ENCODE measurements around the gene TTC12. TPM values are rescaled to one million over a fixed set of nuclear protein-coding genes. Genes with fewer than 3 reads are reported as not detected.

The TTC12 gene
- total and polyA plus RNA-seq, 9 donors = 8.1 to 32.5 (median 25.8) TPM

- no peak for TF ChIP-seq POLR2A (IDR thresholded peaks at IDR 0.05)
- TF ChIP-seq, protein P1, sequence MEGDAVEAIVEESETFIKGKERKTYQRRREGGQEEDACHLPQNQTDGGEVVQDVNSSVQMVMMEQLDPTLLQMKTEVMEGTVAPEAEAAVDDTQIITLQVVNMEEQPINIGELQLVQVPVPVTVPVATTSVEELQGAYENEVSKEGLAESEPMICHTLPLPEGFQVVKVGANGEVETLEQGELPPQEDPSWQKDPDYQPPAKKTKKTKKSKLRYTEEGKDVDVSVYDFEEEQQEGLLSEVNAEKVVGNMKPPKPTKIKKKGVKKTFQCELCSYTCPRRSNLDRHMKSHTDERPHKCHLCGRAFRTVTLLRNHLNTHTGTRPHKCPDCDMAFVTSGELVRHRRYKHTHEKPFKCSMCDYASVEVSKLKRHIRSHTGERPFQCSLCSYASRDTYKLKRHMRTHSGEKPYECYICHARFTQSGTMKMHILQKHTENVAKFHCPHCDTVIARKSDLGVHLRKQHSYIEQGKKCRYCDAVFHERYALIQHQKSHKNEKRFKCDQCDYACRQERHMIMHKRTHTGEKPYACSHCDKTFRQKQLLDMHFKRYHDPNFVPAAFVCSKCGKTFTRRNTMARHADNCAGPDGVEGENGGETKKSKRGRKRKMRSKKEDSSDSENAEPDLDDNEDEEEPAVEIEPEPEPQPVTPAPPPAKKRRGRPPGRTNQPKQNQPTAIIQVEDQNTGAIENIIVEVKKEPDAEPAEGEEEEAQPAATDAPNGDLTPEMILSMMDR (IDR thresholded peaks at IDR 0.05) = no peak
- TF ChIP-seq EP300 (IDR thresholded peaks at IDR 0.05) = no peak
- intact Hi-C loops (cut with DNase I) = loop anchor here in 1 of 4 donors (10.0 kb wide), 1 partner anchor 695 kb away; no protein-coding TSS in a partner anchor
These were observed 34.8 kb upstream of the TTC12 start for GRCh38 chr11:113279591-113279990.

DNA sequence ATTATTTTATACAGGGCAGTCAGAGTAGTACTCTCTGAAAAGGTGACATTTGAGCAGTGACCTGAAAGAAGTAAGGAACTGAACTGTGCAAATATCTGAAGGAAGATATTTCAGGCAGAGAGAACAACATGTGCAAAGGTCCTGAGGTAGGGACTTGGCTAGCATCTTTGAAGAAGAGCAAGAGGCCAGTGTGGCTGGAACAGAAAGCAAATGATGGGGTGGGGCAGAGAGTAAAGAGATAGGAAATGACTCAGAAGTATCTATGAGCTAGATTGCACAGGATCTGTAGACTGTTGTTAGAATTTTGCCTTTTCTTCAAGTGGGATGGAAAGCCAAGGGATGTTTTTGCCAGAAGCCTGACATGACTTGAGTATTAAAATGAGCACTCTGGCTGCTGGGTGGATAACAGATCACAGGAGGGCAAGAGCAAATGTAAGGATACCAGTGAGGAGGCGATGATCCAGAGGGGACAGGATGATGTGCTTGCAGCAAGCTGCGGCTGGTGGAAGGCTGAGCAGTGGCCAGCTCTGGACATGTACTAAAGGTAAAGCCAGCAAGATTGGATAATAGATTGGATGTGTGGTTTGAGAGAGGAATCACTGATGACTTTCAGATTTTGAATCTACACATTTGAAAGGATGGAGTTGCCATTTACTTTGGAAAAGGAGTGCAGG, 33.2 kb upstream of the TTC12 start:
- WGBS, 3 donors = 94 to 97% (median 94%) methylated on average over 2 of the region's 2 CpGs
- TF ChIP-seq, protein P1 (IDR thresholded peaks at IDR 0.05) = no peak
- no peak for TF ChIP-seq POLR2A (IDR thresholded peaks at IDR 0.05)
- H3K4me3 ChIP-seq = no peak overlapping the region
- no peak overlapping the region for H3K27ac ChIP-seq
- H3K27me3 ChIP-seq = no peaks in the 10 kb centered on the region
- no peaks in the 10 kb centered on the region for H3K4me1 ChIP-seq (ENCODE audit: insufficient read depth)
- H3K36me3 ChIP-seq = no peaks in the 10 kb centered on the region
- no peak for DNase-seq
- intact Hi-C loops (cut with DNase I) = loop anchor here in 1 of 4 donors (10.0 kb wide), 1 partner anchor 986 kb away; no protein-coding TSS in a partner anchor
- no peaks in the 10 kb centered on the region for H3K9me3 ChIP-seq

More at GRCh38 chr11:113279591-113279990, 34.8 kb upstream of the TTC12 start:
- H3K27me3 ChIP-seq = no peaks in the 10 kb centered on the region
- H3K4me3 ChIP-seq = no peak overlapping the region
- no peaks in the 10 kb centered on the region for H3K9me3 ChIP-seq
- no peaks in the 10 kb centered on the region for H3K36me3 ChIP-seq
- no peak for DNase-seq
- H3K4me1 ChIP-seq (ENCODE audit: insufficient read depth) = no peaks in the 10 kb centered on the region
- 79 to 89% (median 80%) methylated on average over 3 of the region's 3 CpGs for WGBS, 3 donors
- no peak overlapping the region for H3K27ac ChIP-seq

DNA sequence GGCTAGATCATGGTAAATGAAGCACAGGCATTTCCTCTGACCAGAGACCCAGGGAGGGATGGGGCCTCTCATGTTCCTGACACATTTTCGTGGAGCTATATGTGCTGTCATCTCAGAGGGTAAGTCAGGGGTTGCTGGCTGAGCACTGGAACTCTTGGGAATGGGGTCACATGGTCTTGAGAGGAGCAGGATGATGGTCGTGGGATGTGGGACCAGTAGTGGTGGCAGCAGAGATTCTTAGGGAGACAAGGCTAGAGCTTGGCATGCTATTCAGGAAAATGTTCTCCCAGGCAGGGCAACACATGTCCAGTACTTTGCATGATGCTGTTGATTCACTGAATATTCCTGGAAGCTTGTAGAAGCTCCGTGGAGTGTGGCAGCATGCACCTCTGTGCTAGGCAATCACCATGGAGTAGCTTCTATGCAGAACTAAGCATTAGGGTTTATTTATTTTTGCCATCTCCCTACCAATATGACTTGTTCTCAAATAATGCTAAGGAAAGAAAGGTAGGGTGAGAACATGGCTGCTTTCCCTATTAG, 31.4 kb upstream of the TTC12 start:
- 78 to 82% (median 79%) methylated on average over 3 of the region's 3 CpGs for WGBS, 3 donors
- H3K4me1 ChIP-seq (ENCODE audit: insufficient read depth) = no peaks in the 10 kb centered on the region
- TF ChIP-seq POLR2A (IDR thresholded peaks at IDR 0.05) (no peak), EP300 (IDR thresholded peaks at IDR 0.05) (no peak)
- TF ChIP-seq, protein P1 (IDR thresholded peaks at IDR 0.05) = no peak
- H3K9me3 ChIP-seq = no peaks in the 10 kb centered on the region
- H3K36me3 ChIP-seq = no peaks in the 10 kb centered on the region
- no peaks in the 10 kb centered on the region for H3K27me3 ChIP-seq
- intact Hi-C loops (cut with DNase I) = loop anchor here in 1 of 4 donors (10.0 kb wide), 1 partner anchor 988 kb away; no protein-coding TSS in a partner anchor
- no peak overlapping the region for H3K27ac ChIP-seq
- no peak for DNase-seq
- no peak overlapping the region for H3K4me3 ChIP-seq

GRCh38 chr11:113283881-113284280, 30.5 kb upstream of the TTC12 start:
- TF ChIP-seq, protein P1 (IDR thresholded peaks at IDR 0.05) = no peak
- TF ChIP-seq EP300 (IDR thresholded peaks at IDR 0.05) (no peak), POLR2A (IDR thresholded peaks at IDR 0.05) (no peak)
- no peaks in the 10 kb centered on the region for H3K4me1 ChIP-seq (ENCODE audit: insufficient read depth)
- WGBS, 3 donors = 92 to 95% (median 95%) methylated on average over 2 of the region's 2 CpGs
- H3K4me3 ChIP-seq = no peak overlapping the region
- H3K27ac ChIP-seq = no peak overlapping the region
- DNase-seq = no peak
- H3K36me3 ChIP-seq = no peaks in the 10 kb centered on the region
- no peaks in the 10 kb centered on the region for H3K27me3 ChIP-seq
- intact Hi-C loops (cut with DNase I) = loop anchor here in 1 of 4 donors (10.0 kb wide), 1 partner anchor 989 kb away; no protein-coding TSS in a partner anchor
- H3K9me3 ChIP-seq = no peaks in the 10 kb centered on the region
